Measurements from ENCODE around the gene ABCC3.

Gene ABCC3

DNA sequence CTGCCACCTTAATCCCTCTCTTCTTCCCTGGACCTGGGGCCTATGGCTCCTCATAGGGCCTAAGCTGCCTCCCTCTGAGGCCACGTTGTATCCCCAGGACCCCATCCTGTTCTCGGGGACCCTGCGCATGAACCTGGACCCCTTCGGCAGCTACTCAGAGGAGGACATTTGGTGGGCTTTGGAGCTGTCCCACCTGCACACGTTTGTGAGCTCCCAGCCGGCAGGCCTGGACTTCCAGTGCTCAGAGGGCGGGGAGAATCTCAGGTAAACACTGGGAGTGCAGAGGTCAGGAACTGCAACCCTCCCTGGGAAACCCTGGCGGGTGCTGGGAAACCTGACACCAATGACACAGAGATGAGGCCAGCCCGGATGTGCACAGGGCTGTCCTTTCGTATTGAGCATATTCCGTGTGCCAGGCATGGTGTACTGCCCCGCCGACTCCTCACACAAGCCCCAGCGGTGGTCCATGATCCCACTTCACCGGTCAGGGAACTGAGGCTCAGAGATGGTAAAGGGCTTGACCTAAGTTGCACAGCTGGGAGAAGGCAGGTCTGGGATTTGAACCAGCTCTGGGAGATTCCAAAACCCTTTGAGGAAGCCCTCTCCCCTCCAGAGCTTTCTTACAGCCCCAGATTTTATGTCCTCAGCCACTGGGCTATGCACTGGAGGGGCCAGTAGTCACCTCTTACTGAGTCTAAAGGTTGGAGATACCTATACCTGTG is 50.1 kb downstream of the ABCC3 start:
- no peak for DNase-seq

DNA sequence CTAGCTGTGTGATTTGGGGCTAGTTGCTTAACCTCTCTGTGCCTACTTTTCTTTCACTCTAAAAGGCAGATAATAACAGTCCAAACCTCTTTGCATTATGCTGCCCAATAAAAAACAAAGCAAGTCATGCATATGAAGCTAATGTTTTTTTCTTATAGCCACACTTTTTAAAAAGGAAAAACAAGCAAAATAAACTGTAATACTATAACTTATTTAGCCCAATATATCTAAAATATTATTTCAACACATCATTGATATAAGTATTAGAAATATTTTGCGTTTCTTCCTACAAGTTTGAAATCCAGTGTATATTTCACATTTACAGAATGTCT is 50.6 kb downstream of the ABCC3 start:
- no peak for DNase-seq

DNA sequence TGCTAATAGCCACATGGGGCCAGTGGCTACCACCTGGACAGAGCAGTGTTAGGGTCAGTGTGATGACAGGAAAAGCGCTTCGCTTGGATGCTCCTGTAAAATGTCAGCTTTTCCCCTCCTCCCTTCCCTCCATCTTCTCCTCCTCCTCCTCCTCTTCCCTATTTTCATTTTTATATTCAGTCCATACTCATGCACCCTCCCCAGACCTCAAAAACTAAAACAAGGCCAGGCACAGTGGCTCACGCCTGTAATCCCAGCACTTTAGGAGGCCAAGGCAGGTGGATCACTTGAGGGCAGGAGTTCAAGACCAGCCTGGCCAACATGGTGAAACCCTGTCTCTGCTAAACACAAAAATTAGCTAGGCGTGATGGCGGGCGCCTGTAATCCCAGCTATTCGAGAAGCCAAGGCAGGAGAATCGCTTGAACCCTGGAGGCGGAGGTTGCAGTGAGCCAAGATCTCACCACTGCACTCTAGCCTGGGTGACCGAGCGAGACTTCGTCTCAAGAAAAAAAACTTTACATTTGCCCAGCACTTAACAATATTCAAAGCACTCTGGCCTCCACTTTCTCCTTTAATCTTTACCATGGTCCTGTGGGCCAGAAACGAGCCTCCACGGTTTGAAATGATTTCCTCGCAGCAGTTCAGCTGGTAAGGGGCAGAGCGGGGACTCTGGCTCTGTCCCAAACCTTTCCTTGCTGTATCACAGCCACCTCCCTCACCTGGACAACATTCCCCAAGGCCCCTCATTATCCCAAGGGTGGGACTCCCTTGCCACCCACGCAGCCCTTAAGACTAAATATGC is 51.2 kb downstream of the ABCC3 start:
- DNase-seq, result no peak

DNA sequence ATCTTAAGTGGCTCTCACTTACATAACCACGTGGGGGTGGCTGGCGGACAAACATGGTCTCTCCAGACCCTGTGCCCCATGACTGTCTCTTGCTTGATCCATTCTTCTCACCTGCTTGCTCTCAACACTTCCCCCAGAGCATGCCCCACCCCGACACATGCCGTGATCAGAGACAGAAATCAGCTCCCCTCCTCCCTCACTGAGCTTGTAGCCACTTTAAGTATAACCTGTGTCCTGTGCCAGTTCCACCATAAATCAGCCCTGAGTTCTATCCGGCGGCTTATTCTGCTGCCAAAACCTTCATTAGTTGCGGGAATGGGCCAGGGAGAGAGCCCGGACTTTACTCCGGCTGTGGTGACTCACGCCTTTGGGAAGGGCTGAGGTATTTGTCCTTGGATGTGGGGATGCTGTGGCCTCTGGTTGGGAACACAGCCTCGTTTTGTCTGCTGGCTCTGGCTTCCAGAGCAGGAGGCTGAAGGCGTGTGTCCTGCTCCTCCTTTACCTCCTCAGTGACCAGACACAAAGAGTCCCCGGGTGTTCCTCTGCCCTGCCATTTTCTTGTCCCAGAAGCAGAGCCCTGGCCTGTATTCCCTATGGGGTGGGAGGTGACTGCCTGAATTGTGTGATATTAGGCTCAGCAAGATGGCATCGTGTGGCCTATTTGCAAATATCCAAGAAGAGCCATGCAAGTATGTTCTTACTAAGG is 52.0 kb downstream of the ABCC3 start:
- no peak for DNase-seq

DNA sequence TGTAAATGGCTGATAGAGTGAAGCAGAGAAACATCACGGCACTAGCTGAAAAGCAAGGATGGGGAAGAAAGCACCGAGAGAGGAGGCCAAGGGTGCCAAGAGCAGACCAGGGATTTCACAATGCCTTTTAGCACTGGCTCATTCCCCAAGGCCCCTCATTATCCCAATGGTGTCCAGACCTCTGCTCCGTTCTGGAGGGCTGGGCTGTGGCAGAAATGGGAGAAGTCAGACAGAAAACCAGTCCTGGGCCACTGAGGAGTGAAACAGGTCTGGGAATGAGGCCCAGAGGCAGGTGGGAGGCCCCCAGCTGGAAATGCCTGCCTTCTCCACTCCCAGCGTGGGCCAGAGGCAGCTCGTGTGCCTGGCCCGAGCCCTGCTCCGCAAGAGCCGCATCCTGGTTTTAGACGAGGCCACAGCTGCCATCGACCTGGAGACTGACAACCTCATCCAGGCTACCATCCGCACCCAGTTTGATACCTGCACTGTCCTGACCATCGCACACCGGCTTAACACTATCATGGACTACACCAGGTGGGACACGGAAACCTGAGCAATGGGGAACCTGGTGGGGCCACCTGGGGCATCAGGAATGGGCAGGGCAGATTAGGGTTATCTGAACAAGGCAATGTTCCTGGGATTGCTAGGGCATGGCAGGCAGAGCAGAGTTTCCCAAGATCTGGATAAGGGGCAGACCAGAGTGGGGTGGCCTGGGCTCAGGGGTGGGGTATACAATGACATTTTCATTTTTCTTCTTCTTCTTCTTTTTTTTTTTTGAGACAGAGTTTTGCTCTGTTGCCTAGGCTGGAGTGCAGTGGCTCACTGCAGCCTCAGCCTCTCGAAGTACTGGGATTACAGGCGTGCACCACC is 52.8 kb downstream of the ABCC3 start:
- no peak for DNase-seq

DNA sequence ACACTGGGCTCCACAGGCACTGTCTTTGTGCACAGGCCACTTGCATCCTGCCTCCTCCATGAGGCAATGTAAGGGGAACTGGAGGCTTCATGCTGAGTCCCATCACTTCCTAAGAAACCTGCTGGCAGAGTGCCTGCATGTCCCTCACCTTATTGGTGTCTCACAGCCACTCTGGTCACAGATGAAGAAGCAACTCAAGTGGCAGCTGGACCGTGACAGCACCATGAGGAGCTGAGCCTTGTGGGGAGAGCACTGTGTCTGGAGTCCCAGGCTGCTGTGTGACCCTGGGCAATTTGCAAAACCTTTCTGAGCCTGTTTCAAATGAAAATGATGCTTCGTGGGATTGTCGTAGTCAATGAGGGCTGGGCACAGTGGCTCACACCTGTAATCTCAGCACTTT is 53.6 kb downstream of the ABCC3 start:
- DNase-seq, result no peak

DNA sequence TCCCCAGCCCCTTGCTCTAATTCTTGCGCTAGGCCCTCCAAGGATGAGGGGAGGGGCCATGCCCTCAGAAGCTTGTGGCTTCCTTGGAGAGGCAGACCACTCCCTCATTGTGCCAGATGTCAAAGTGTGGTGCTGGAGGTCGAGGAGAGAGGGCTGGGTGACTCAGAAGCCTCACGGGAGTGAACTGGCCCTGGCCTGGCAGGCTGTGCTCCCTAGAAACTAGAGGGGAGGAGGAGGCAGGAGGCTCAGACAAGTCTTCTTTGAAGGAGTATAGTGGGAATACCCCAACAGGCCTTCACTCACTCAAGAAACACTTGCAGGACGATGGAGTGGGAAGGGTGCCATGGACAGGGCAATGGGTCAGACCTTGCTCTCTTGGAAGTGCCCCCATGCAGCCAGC is 54.6 kb downstream of the ABCC3 start:
- peak; percentile 27 to 40 (median 33) for DNase-seq

DNA sequence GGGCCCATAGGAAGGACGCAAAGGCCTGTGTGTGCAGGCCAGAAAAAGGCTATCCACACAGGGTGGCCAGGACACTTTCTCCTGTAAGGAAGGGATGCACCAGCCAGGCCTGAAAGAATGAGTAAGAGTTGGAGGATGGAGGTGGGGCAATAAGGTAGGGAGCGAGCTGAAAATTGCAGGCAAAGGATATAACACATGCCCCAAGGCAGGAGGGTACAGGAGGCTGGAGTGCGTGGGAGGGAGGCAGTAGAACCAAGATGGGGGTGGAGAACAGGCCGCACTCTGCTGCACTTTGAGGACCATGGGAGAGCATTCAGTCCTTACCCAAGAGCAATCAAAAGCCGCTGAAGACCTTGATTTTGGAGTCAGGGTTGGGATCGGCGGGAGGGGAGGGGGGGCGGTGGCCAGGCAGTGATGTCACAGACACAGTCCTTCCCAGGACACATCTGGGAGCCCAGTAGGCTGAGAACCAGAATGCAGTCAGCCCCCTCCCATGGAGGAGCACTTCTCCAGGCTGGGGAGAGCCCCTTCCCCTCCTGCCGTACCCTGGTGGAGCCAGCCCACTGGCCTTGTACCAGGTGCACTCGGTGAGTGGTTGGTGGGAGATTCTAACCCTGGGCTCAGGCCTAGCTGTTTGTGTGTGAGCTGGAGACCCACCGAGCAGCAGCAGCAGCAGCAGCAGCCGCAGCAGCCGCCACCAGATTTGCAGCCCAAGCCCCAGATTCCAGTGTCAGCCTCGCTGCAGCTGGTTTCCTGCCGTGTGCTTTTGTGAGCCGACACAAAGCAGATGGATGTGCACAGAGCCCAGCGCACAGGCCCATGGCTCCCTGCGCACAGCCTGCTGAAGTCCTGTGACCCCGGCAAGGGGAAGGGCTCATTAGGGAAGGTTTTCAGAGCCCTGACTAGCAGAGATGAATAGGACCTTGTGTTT is 55.5 kb downstream of the ABCC3 start:
- no peak for DNase-seq

DNA sequence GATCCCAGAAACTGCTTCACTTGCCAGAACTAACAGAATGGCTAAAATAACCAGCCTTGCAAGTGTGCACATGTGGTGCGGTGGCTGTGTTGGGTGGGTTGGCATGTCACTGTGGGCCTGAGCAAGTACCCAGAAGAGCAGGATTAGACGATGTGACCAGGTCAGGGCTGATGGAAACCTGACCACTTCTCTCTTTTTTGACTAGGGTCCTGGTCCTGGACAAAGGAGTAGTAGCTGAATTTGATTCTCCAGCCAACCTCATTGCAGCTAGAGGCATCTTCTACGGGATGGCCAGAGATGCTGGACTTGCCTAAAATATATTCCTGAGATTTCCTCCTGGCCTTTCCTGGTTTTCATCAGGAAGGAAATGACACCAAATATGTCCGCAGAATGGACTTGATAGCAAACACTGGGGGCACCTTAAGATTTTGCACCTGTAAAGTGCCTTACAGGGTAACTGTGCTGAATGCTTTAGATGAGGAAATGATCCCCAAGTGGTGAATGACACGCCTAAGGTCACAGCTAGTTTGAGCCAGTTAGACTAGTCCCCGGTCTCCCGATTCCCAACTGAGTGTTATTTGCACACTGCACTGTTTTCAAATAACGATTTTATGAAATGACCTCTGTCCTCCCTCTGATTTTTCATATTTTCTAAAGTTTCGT is 56.3 kb downstream of the ABCC3 start:
- no peak for DNase-seq

DNA sequence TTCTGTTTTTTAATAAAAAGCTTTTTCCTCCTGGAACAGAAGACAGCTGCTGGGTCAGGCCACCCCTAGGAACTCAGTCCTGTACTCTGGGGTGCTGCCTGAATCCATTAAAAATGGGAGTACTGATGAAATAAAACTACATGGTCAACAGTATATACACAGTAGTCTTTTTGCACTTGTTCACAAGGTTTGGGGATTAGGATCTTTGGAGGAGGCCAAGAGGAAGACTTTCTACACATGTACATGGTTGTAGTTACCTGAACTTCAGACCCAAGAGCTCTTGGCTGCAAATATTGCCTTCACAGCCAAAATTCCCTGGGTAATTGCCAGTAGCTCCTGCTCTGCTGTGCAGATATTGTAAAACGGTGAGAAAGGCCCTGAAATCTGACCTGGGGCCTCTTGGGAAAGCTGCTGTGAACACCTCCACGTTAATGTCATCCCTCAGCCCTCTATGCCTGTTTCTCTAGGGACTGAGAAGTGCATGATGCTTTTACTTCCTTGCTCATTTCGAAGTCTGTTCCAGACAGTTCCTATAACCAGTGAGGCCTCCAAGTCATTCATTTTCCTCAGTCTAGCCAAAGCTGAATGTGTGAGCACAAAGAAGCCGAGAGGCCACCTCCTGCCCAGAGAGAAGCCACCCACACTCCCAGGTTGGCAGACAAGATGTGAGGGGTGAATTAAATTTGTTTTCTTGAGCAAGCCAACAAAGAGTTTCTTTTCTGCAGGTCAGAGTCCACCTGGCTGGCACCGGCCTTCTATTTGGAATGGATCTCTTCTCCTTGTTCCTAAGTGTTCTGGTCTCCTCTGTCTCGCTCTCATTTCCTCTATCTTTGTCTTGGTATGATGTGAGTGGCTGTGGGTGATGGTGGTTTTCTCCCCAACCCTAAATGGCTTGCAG is 57.1 kb downstream of the ABCC3 start:
- DNase-seq, result no peak

DNA sequence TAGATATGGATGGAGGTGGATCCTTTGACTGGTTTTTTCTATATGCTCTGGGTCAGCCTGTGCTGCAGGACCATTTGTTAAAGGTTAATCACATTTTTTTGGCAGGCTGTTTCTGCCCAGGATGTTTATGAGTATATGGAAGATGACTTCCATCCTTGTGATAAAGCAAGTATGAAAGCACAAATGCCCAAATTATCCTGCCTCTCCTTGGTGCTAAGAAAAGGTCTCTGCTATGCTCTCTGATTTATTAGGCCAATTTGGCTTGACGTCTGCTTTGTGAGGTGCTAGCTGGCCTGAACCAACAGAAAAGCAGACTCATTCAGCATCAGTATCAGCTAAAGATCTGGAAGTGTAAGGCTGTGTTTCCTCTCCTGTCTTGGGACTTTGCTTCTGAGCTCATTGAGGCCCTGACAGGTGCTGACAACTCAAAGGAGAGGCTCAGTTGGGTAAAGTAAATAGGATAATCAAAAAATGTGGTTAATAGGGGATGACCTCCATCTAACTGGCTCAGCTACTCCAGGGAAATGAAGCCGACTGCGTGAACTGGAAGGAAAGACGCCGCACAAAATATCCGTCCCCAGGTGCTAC is 57.9 kb downstream of the ABCC3 start:
- no peak for DNase-seq

DNA sequence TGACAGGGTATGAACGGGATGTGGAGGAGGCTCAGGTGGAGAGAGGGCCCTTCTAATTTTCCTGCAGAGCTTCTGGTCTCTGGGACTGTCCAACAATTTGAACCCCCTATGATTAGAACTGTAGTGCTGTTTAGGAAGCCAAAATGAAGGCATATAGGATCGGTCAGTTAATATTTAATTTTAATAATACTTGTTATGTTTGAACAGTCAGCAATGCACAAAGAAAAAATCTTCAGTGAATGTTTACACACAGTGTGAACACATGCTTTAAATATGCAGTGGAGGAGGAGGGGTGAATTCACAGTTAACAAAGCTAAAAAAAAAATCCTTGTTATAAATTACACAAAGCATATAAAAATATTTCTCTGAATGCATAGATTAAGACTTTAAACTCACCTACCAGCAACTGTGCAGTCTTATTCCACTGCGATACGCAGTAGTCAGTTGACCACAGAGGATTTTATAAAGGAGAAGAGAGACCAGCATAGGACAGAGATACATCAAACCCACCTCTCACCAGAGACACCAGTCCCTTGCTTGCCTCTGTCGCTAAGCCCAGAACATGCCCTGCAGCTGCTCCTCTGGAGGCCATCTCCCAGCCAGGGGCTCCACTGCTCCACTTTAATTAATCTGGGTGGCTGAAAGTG is 58.5 kb downstream of the ABCC3 start:
- DNase-seq, result no peak

DNA sequence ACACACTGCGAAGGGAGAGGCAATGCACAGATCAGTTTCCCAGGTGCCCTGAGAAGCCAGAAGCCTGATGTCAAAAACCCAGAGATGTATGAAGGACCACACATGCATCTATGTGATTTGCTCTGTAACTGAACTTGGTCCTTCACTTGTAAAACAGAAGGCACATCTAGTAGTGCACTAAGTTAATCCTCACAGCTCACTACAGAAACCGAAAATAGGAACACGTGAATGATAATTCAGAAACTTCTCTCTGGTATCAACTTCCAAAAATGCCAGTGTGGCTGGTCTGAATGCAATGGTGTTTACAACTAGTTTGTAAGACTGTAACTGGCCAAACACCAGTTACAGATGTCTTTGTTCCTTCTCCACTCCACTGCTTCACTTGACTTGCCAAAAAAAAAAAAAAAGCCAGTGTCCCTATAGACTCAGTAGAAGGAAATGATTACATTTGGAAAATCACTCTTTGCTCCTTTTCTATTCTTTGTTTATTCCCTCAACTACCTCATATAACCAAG is 61.7 kb downstream of the ABCC3 start:
- no peak for DNase-seq

DNA sequence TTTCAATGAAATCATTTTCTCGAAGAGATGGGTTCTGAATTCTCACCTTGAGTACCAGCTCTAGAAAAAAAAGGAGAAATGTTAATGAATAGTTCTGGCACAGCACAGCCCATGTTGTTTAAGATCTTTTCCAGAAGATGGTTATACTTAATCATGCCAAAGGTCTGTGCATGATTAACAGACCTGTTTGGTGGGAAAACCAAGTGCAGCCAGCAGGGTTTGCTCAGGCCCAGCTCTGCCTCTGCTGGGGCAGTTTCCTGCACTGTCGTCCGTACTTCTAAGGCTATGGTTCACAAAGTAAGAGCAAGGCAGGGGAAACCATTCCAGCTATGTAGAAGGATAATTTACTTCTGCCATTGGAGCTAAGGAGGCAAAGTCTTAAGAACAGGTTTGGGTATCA is 62.4 kb downstream of the ABCC3 start:
- no peak for DNase-seq

DNA sequence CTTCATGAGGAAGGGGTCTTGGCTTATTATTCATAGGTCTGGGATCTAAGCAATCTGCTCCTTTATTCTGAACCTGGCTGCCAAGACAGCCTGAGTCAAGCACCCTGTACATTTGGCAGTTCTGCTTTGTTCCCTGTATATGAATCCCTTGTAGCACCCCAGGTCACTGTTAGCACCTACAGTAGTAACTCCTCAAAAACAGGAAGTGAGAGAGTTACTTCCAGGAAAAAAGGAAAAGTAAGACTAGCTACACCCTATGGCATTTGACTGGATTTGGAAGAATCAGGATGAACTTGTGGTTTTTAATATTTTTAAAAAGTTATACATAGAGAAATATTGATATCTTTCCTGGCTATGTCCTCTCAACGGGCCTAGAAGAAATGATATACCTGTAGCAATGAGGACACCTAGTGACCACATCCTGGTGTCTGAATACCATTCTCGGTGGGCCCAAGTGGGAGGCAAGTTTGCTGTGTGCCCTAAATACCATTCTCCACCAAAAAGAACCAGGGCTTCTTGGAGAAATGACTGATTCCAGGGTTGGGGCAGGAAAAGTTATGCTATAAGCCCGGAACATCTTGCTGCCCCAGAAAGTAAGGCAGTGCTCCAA is 63.1 kb downstream of the ABCC3 start:
- DNase-seq, result no peak

DNA sequence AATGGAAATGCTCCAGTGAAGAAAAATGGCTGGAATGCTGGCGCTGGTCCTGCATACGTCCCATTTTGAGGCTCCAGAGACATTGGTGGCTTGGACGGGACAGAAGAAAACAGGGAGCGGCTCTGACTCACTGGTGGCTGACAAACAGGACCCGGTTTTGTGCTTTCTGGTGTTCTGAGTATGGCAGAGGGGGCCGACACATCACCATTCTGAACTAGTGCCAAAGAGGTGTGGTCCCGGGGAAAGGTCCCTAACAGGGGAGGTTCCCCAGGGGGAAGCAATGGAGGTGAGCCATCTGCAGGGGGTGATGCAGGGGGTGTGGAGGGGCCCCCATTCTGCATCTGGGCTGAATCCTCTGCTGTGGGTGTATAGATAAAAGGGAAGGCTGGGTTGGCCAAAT is 64.7 kb downstream of the ABCC3 start:
- no peak for DNase-seq

DNA sequence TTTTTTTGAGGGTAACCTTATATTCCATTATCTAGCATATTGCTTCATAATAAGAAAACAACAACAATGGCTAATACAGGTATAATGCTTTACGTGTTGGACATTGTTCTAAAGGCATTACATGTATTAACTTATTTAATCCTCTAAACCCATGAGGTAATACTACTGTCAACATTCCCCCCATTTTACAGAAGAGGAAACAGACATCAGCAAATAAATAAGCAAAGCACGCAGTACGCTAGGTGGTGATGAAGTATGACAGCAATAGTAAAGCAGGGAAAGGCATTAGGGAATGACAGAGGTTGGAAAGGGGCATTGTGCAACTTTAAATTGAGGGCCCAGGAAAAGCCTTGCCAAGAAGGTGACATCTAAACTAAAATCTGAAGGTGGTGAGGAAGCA is 68.5 kb downstream of the ABCC3 start:
- no peak for DNase-seq

DNA sequence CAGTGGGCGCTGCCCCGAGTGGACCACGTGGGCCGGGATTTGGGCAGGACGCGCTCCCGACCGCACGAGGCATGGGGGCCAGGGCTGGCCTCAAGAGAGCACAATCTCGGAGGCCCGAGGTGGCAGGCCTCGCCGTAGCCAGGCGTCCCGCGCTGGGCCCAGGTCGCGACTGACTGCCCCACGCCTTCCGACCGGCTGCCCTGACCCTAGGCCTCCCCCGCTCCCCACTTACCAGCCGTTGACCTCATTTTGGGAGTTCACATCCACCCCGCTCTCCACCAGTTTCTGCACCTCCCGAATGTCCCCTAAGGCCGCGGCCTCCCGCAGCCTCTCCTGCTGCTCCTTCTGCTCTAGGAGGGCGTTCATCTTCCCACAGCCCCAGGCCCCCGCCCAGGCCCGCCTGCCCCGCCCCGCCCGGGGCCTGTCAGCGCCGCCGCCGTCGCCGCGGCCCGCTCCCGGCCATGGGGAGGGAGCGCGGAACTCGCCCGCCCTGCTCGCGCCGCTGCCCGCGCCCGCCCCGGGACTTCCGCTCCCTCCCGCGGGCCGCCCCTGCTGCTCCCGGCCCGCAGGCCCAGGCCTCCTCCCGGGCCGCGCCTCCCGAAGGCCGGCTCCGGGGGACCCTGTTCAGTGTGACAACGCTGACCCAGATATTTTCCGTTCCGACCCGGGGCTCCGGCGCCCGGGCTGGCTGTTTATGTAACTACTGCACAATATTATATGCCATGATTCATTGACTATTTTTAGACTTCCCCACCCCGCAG is 72.8 kb downstream of the ABCC3 start, which contains the start of gene ANKRD40:
Gene ANKRD40, minus strand, starts transcription at position 626 of the 761 bp plus-strand sequence. Its CDS starts 260 bp downstream, at position 366.
- DNase-seq, result peak; percentile 95 to 96 (median 96)

All from suppressor macrophage (primary cell).